GOT3 (cell line): ENCODE measurements around the gene OR5B12.
"Not testable (repeated sequence)": the region's sequence is repeated elsewhere in the genome, so short reads cannot be mapped to it uniquely, and the experiment has no call there.

Experiments used
- DNase-seq: peaks from one replicate; lab custom pipeline; 2025; ENCODE audit warnings: mixed read lengths; lab: John Stamatoyannopoulos, UW

OR5B12 gene

DNA sequence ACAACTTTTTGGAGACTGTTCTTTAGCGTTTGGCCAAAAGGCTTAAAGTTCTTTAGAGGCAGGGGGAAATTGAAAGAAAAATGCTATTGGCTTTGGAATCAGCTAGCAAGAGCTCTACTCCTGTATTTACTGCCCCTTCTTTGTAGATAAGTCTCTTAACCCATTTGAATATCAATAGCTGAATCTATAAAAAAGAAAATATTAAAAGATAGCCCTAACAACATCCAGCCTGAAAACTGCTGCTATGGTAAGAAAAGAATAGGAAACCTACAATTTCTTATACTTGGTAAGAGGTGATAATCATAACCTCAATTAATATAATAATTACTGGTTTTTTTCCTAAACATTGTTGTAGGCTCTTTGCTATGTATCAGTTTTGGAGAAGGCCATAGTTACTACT is at the start of gene OR5B12:
TSS of gene OR5B12 (minus strand) at position 101 of the 400 bp plus-strand sequence. CDS start 2,085 bp downstream, outside the sequence.
- no peak for DNase-seq

DNA sequence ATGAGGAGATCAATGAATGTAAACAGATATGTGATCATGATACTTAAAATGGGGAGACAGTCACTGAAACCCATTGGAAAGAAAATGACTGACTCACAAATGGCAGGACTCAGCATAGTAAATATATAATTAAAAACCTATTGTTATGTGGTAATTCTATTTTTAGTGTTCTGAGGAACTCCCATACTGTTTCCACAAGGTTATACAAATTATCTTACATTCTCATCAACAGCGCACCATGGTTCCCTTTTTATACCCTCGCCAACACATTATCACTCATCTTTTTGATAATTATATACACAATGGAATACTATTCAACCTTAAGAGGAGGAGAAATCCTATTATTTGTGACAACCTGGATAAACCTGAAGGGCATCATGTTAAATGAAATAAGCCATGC is 48.8 kb upstream of the OR5B12 start:
- DNase-seq, result no peak

DNA sequence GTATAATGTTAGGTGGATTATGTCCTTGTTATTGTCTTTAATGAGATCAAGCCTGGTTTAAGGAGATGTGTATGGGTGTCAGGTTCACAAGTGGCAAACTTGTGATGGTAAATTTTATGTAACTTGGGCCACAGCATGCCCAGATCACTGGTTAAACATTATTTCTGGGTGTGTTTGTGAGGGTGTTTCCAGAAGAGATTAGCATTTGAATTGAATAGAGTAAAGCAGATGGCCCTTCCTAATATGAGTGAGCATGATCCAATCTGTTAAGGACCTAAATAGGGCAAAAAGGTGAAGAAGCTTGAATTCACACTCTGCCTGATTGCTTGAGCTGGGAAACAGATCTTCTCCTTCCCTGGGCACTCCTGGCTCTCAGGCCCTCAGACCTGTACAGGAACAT is 45.1 kb upstream of the OR5B12 start:
- no peak for DNase-seq

DNA sequence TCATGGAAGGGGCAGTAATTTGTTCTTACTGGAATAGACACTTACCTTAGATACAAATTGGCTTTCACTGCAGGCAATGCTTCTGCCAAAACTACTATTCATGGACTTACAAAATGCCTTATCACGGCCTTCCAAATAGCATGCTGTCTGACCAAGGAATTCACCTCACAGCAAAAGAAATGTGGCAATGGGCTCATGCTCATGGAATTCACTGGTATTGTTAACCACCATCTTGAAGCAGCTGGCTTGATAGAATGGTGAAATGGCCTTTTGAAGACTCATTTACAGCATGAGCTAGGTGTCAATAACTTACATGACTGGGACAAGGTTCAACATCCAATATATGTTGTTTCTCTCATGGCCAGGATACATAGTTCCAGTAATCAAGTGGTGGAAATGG is 43.9 kb upstream of the OR5B12 start:
- DNase-seq, result no peak

DNA sequence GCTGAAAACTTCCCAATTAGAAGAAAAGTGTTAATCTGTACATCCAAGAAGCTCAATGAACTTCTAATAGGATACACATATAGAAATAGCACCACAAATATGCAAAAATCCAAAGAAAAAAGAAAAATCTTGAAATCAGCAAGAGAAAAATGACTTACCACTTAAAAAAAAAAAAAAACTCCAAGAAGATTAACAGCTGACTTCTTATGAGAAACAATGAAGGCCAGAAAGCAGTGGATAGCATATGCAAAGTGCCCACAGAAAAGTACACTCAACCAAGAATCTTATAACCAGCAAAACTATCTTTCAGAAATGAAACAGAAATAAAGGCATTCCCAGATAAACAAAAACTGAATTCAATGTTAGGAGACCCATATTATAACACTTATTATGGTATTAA is 29.9 kb upstream of the OR5B12 start:
- no peak for DNase-seq

DNA sequence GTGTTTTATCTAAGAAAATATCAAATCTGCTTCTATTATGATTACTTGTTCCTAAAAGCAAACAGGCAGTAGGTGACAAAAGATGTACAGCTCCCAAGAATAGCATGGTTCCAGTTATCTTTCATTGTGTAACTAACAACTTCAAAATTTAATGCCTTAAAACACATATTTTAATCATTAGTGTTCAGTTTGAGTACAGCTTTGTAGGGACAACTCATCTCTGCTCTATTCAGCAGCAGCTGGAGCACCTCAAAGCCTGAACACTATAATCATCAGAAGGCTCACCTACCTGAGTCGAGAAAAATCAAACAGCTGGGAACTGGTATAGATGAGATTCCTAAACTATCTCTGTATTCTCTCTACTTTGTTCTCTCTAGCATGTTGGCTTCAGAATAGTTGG is 24.3 kb upstream of the OR5B12 start:
- DNase-seq, result no peak

DNA sequence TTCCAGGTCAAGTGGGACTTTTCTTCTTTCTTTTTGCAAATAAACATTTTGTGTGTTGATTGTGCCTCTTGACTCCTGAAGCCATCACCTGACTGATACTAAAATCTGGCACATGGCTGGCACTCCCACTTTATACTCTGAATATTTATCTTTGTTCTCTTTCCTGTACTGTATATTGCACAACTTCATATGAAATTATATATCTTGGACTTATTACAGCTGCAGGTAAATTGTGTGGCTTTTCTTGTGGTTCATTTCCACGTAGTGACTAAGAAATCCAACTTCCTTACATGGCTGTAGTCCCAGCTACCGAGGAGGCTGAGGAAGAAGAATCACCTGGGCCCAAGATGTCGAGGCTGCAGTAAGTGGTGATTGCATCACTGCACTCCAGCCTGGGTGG is 23.7 kb upstream of the OR5B12 start:
- no peak for DNase-seq

DNA sequence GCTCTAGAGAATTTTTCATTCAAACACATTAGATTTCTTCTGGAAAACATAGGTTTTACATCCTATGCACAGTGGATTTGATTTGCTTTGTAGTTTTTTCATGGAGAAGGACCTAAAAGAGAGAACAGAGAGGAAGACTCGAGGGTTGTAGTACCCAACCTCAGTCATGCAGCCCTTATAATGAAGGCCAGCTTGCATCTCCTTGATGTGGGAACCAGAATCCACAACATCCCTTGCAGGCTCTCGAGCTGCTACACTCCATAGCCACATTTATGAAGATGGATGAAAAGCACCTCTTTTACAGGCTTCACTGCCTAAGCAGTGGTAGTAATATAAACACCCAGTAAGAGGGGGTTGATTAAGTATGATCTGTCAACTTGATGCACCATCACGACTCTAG is 9.5 kb upstream of the OR5B12 start:
- DNase-seq, result no peak

DNA sequence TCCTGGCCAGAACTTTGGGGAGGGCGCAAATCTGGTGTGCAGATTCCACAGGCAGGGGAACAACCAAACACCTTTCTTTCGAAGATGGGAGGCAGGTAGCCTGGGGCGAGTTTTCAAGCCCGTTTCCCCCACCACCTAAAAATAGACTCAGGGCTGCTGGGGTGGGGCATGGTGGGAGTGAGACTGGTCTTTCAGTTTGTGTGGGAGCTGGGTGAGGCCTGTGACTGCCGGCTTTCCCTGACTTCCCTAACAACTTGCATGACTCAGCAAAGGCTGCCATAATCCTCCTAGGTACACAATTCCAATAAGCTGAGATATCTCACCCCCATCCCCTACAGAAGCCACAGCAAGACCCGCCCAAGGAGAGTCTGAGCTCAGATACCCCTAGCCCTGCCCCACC is 4.3 kb upstream of the OR5B12 start:
- DNase-seq, result no peak

DNA sequence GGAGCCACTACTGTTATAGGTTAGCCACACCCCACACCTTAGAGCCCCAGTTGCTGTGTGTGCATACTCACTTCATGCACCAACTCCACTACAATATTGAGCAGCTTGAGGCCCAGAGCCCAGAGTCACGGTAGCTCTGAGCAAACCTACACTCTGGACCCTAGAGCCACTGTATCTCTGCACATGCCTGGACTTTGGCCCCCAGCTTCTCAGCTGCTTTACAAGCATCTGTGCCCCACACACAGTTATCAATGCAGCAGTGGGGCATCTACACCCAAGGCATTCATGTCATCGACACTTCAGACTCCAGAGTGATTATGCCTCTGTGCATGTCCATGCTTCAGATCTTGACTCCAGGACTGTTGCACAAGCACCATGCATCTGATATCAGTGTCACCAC is 2.3 kb upstream of the OR5B12 start:
- DNase-seq, result no peak

DNA sequence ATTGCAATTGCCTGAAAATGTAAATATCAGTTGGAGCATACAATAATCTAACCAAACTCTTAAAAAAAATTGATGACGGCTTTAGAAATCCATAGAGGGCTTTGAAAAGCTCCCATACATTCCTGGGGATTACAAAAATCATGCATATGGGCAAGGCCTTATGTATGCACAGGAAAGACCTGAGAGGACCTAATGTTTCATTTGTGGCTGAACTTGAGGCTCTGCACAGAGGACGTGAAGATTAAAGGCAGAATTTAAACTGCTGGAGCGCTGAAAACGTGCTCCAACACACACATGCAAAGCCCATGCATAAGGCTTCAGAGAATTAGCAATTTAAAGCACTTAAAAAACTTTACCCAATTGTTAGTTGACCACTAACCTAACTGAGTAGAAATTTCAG is 3.5 kb downstream of the OR5B12 start:
- no peak for DNase-seq

DNA sequence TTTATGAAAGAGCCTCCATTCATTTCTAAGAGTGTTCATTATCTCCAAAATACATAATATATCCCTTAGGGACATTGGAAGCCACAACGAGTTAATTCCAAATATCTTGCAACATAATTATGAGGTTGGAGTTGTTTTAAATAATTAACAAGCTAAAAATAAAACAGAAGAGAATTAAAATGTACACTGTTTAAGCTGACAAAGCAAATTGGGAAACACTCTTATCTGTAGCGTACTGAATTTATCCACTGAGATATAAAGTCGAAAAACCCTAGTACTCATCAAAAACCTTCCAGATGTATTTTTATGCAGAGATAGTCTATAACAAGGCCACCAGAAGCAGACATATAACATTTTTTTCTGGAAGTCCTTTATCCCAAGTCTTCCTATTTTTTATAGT is 7.8 kb downstream of the OR5B12 start:
- DNase-seq, result no peak

DNA sequence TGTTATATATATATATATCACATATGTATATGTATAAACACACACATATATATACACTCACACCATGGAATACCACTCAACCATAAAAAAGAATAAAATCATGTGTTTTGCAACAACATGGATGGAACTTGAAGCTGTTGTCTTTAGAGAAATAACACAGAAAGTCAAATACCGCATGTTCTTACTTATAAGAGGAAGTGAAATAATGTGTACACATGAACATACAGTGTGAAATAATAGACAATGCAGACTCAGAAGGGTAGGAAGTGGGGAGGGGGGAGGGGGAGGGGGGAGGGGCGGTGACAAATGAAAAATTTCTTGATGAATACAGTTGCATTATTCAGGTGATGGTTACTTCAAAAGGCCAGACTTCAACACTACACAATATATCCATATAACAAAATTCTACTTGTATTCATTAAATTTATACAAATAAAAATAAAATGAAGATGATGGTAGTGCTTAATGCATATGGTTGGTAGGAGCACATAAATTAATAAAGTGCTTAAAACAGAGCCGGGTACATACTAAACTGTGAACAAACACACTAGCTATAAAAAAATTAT is 8.3 kb downstream of the OR5B12 start:
- no peak for DNase-seq

DNA sequence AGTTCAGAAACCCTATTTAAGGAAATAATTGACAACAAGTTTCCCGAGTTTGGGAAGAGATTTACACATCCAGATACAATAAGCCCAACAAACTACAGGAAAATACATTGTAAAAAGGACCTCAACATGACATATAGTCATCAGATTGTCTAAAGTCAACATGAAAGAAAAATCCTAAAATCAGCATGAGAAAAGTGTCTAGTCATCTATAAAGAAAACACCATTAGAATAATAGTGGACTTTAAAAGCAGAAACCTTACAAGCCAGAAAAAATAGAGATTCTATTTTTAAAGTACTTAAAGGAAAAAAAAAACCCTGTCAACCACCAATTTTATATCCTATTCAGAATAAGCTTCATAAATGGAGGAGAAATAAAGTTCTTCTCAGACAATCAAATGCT is 12.8 kb downstream of the OR5B12 start:
- no peak for DNase-seq

DNA sequence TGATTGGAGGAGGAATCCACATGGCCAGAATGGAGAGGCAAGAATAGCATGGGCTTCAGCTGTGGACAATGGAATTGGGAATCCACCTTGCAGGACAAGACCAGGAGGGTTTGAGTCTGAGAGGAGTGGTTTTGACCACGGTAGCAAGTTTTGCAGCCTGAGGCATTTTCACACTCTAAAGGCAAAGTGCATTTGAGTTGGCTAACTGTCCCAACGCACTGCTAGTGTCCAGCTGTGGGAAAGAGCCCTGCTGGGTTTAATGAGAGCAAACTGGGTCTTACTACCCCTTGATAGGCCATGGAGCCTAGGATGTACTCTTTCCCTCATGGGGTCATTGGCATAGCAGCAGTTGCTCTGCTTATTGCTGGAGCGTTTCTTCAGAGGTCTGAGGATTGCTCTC is 14.0 kb downstream of the OR5B12 start, which contains the start of gene OR5B2:
TSS of gene OR5B2 (minus strand) at position 101 of the 400 bp plus-strand sequence. CDS start 4,860 bp downstream, outside the sequence.
- DNase-seq, result no peak

DNA sequence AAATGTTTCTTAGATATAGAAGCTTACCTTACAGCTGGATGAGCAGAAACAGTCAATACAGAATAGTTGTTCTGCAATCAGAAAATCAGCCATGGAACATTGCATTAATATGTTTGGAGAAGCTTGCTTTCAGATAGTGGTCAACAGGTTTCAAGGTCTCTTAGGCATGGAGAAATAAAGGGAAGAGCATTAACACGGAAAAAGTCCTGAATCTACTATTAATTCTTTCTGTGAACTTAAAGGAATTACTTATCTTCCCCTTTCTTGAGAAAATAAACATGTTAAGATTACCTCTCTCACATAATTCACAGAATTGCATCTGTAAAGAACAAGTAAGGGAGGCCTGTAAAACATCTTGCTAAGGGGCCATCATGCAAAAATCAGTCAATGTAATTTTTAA is 35.3 kb downstream of the OR5B12 start, which contains the start of gene OR5B3:
TSS of gene OR5B3 (minus strand) at position 101 of the 400 bp plus-strand sequence. CDS start 3,465 bp downstream, outside the sequence.
- no peak for DNase-seq

DNA sequence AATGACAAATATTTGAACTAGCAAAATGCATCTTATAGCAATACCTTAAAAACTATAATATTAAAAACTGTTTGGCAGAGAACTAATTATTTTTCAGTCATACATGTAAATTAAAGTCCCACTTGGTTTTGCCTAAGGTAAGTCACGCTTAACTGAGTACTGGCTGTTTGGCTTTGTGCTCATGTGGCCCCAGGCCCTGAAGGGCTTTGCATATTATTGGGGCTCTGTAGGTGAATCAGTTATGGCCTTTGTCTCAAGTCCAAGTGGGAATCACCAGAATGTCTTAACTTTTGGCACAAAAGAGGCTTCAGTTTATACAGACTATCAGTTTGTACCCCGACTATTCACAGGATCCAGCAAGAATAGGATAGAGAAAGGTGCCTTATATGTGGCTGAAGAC is 42.4 kb downstream of the OR5B12 start:
- not testable (repeated sequence) for DNase-seq

DNA sequence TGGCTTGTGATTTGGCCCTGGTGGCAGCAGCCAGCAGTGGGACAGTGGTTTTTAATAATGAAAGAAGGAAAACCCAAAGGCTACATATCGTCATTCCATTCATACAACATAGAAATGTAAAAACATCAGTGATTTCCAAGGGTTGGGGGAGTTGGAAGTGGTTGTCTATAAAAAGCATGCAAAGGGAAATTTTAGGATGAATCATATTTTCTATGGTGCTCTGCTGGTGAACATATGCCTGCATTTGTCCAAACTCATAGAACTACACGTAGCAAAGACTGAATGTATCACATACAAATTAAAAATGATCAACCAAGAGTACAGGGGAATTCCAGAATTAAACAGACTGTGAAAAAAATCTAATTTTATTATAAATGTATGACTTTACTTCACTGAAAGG is 46.5 kb downstream of the OR5B12 start:
- DNase-seq, result no peak

DNA sequence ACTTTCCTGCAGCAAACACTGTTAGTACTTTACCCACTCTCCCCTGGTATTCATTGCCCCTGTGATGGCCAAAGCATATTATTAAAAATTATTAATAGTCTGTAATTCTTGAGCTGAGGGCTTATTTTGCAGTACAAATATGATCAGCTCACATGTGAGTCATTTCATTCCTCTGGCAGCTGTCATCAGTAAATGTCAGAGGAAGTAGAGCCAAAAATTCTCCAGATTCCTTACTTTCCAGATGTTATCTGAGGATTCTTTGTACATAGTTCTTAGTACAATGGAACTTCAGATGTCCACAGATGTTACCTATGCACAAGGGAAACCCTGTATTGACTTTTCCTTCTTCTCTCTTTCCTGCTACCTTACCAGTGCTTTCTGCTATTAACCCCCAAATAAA is 47.8 kb downstream of the OR5B12 start:
- no peak for DNase-seq

DNA sequence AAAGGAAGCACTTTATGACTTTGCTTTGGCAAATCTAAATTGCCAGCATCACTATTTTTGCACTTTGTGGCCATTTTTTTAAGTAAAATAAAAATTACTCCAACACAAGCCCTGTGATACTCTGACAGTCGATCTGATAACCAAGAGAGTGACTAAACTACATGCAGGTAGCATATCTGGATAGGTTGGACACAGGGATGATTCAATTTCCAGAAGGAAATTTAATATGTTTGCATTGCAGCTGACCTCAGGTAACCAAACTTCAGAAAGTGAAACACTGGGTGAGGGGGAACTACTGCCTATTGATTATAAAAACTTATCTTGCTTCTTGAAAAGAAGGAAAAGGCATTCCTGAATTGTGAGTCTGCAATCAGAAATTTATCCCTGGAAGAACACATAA is 49.3 kb downstream of the OR5B12 start:
- DNase-seq, result no peak

DNA sequence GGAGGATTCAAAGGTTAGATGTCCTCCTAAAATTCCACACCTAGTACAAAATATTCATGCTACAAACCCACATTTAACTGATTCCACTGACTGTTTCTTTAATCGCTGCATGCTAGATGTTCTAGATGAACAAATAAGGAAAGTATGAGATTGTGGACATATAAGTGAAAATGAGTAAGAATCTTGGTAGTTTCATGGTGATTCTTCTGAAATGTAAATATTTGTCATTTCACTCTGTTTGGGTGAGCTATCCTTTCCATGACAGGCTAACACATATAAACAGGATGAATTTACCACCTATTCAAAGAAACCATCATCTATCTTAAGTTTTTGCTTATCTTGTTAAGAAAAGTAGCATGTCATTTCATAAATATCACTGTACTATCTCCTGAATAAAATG is 50.2 kb downstream of the OR5B12 start:
- no peak for DNase-seq

DNA sequence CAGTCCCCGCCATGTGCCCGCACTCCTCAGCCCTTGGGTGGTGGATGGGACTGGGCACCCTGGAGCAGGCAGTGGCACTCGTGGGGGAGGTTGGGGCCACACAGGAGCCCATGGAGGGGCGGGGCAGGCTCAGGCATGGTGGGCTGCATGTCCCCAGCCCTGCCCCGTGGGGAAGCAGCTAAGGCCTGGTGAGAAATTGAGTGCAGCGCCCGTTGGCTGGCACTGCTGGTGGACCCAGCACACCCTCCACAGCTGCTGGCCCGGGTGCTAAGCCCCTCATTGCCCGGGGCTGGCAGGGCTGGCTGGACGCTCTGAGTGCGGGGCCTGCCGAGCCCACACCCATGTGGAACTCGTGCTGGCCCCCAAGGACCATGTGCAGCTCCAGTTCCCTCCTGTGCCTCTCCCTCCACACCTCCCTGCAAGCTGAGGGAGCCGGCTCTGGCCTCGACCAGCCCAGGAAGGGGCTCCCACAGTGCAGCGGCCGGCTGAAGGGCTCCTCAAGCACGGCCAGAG is 51.4 kb downstream of the OR5B12 start:
- DNase-seq, result no peak
